Epithelial cell of alveolus of lung (primary cell): Measurements from ENCODE around the gene NMRK1. TPM values are rescaled to one million over a fixed set of nuclear protein-coding genes. Genes with fewer than 3 reads are reported as not detected.

Experiments
- total RNA-seq: library from RNA; depleted of rRNA; stranded (reverse); fragments of >200 nt; gene quantifications from 2 replicates; pipeline ENCODE4 v1.2.1, GENCODE V29; 2015

NMRK1 gene
- 13.8 and 27.4 TPM in 2 replicates for total RNA-seq

GRCh38 chr9:75087824-75088645, at the start of gene NMRK1, which contains the start of gene OSTF1:
Gene NMRK1, minus strand, starts transcription at chr9:75088155. Its CDS starts 5,040 bp downstream, at chr9:75083115.
Gene OSTF1, plus strand, starts transcription at chr9:75088514. Its CDS starts 179 bp downstream, at chr9:75088693.

Other genes with a start within 250 kb of the NMRK1 start
- gene TRPM6, start 200.2 kb downstream of the NMRK1 start, total RNA-seq, result under 0.01 TPM in 1 of 2 replicates, not detected in the other
- 5.7 and 6.2 TPM in 2 replicates for gene C9orf40, start 135.2 kb downstream of the NMRK1 start, total RNA-seq
- gene CARNMT1, start 59.9 kb downstream of the NMRK1 start, total RNA-seq, result 14.6 and 15.4 TPM in 2 replicates
- 28.4 and 28.5 TPM in 2 replicates for gene OSTF1, start 359 bp upstream of the NMRK1 start, total RNA-seq